Effector memory CD4-positive, alpha-beta T cell (primary cell): Measurements from ENCODE around the gene TNS3.

Source experiments
- DNase-seq, 3 donors: peaks; one replicate each; pipeline ENCODE4 v3.0.0-alpha.2; 2020
- H3K27ac ChIP-seq: 2 replicates; pipeline ENCODE4 v1.7.0; 2013; ENCODE audit warnings: mild to moderate bottlenecking, low read length, moderate library complexity; ENCODE audit not compliant: insufficient read depth, poor library complexity, severe bottlenecking
- H3K27me3 ChIP-seq: replicated peaks from 2 replicates; pipeline ENCODE4 v1.7.0; 2013; ENCODE audit warnings: mild to moderate bottlenecking, low read length; ENCODE audit not compliant: insufficient read depth, control insufficient read depth, poor library complexity, severe bottlenecking
- H3K36me3 ChIP-seq: 2 replicates; pipeline ENCODE4 v1.7.0; 2013; ENCODE audit warnings: mild to moderate bottlenecking, low read length, moderate library complexity; ENCODE audit not compliant: control insufficient read depth, insufficient read depth
- H3K4me1 ChIP-seq: 2 replicates; pipeline ENCODE4 v1.7.0; 2013; ENCODE audit warnings: low read length, mild to moderate bottlenecking; ENCODE audit not compliant: control insufficient read depth, insufficient read depth, poor library complexity, severe bottlenecking
- H3K4me3 ChIP-seq: 2 replicates; pipeline ENCODE4 v1.7.0; 2013; ENCODE audit warnings: low read length, low read depth, mild to moderate bottlenecking; ENCODE audit not compliant: insufficient read depth, poor library complexity, severe bottlenecking
- H3K9me3 ChIP-seq: 2 replicates; pipeline ENCODE4 v1.7.0; 2013; ENCODE audit warnings: mild to moderate bottlenecking, low read length, moderate library complexity; ENCODE audit not compliant: control insufficient read depth

Gene TNS3

GRCh38 chr7:47565640-47566250 is 16.2 kb downstream of the TNS3 start:
- Histone ChIP-seq H3K4me3 (no peak overlapping the region), H3K4me1 (no peaks in the 10 kb centered on the region), H3K36me3 (no peaks in the 10 kb centered on the region), H3K27ac (no peak overlapping the region), H3K27me3 (no peaks in the 10 kb centered on the region), H3K9me3 (no peaks in the 10 kb centered on the region)
- DNase-seq = no peak

DNA sequence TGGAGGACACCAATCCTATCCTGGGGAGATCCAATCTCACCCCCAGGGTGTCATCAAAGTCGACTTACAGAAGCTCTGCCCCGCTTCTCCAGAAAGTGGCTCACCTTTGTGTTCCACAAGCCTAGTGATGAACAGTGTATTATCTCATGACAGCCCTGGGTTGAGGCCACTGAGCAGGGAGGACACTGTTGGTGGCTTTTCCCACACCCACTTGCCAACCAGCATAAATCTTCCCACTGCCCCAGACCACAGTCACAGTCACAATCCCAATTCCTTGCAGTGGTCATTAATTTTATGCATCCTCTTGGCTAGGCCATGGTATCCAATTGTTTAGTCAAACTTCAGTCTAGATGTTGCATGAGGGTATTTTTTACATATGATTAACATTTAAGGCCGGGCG is 18.4 kb downstream of the TNS3 start:
- no peaks in the 10 kb centered on the region for H3K9me3 ChIP-seq
- H3K27me3 ChIP-seq = no peaks in the 10 kb centered on the region
- DNase-seq = no peak
- no peaks in the 10 kb centered on the region for H3K36me3 ChIP-seq
- no peaks in the 10 kb centered on the region for H3K4me1 ChIP-seq
- H3K4me3 ChIP-seq = no peak overlapping the region
- no peak overlapping the region for H3K27ac ChIP-seq

GRCh38 chr7:47561715-47562446 is 20.0 kb downstream of the TNS3 start:
- H3K4me1 ChIP-seq = no peaks in the 10 kb centered on the region

DNA sequence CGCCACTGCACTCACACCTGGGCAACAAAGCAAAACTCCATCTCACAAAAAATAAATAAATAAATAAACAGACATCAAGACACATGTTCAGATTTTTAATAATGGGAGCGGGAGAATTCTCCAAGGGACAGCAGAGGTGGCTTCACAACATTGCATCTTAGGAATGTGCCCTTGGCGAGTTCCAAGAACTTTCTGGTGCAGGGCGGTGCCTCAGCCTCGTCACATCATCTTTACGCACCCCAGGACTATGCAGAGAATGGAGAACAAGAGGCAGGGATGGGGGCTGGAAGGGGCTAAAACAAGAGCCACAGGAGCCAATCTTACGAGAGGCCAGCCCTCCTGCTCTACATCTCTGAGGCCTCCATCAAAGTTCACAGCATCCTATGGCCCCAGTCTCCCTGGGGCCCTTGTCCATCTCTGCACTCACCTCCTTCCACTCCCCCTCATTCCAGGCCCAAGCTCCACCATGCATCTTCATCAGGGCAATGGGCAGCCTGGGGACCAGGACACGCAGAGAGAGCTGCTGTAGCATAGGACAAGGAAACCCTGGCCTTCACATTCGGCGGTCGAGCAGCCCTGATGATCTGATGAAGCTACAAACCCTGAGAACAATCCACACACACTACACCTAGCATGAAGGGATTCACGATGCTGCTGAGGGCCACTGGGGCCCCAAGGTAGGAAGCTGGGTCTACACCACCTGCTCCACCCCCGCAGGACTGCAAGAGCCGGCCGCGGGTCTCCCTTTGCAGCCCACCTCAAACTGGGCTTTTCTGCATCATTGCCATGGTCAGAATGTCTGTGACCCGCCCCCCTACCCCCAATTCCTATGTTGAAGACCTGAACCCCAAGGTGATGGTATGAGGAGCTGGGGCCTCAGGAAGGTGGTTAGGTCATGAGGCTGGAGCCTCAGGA is 22.3 kb downstream of the TNS3 start:
- no peak overlapping the region for H3K4me3 ChIP-seq
- H3K27me3 ChIP-seq = no peaks in the 10 kb centered on the region
- no peaks in the 10 kb centered on the region for H3K36me3 ChIP-seq
- H3K4me1 ChIP-seq = no peaks in the 10 kb centered on the region
- DNase-seq = no peak
- H3K9me3 ChIP-seq = no peaks in the 10 kb centered on the region
- no peak overlapping the region for H3K27ac ChIP-seq

More at GRCh38 chr7:47561715-47562446, 20.0 kb downstream of the TNS3 start:
- no peak for DNase-seq
- Histone ChIP-seq H3K36me3 (no peaks in the 10 kb centered on the region), H3K27me3 (no peaks in the 10 kb centered on the region), H3K4me3 (no peak overlapping the region), H3K27ac (no peak overlapping the region), H3K9me3 (no peaks in the 10 kb centered on the region)

DNA sequence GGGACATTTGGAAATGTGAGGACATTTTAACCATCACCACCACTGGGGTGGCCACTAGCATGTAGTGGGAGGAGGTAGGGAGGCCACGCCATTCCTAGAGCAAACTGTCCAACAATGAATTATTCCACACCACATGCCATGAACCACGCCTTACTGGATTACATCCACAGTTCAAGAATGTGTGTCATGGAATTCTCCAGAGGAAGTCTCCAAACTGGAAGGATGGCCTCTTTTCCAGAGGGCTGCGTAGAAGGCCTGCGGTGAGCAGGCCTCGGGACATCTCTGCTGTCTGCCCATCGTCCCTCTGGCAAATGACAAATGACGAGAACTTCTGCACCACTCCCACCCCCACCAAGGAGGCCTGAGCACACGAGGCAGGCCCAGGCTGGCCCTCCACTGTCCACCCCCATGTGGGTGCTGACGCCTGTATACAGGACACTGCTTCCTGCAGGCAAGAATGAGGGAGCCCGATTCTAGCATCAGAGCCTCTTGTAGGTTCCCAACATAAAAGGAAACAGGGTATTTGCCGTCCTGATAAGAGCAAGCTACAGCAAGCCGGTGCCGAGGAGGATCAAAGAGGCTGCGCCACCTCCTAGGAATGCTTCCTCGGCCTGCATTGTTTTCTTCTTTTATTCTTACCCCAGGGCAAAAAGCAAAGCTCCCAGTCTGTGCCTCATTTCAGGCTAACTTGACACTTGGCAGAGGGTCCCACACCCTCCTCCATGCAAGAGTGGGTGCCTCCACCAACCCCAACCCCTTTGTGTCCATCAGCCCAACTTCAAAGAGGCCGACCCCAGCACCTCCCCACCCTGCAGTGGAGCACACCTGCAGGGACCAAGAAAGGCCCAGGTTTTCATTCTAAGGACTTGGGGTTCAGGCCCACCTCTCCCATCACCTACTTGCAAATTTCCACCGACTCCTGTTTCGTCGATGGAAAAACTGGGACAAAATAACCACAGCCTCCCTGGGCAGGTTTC is 23.9 kb downstream of the TNS3 start:
- no peaks in the 10 kb centered on the region for H3K27me3 ChIP-seq
- no peaks in the 10 kb centered on the region for H3K9me3 ChIP-seq
- H3K4me1 ChIP-seq = no peaks in the 10 kb centered on the region
- no peak overlapping the region for H3K4me3 ChIP-seq
- no peaks in the 10 kb centered on the region for H3K36me3 ChIP-seq
- no peak overlapping the region for H3K27ac ChIP-seq
- DNase-seq = no peak

DNA sequence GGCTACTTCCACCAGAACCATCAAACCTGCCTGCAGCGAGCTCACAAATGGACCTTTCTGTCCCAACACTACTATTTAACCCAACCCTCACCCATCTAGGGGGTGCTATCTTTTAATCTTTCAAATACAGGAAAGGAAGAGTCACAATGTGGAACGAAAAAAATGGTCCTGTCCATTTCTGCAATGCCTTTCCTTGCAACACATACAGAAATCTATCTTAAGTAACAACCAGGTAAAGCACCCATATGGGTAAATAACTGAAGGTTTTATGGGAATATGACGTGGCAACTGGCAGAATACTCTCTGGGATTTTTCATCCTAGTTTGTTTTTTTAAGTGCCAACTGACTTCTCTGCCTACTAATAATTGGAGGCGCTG is 24.6 kb downstream of the TNS3 start:
- Histone ChIP-seq H3K36me3 (no peaks in the 10 kb centered on the region), H3K27ac (no peak overlapping the region), H3K4me1 (no peaks in the 10 kb centered on the region), H3K4me3 (no peak overlapping the region), H3K27me3 (no peaks in the 10 kb centered on the region), H3K9me3 (no peaks in the 10 kb centered on the region)
- DNase-seq = no peak

GRCh38 chr7:47556511-47557180 is 25.3 kb downstream of the TNS3 start:
- H3K36me3 ChIP-seq = no peaks in the 10 kb centered on the region
- no peaks in the 10 kb centered on the region for H3K27me3 ChIP-seq
- no peaks in the 10 kb centered on the region for H3K9me3 ChIP-seq
- no peak overlapping the region for H3K27ac ChIP-seq
- no peak for DNase-seq
- H3K4me3 ChIP-seq = no peak overlapping the region
- no peaks in the 10 kb centered on the region for H3K4me1 ChIP-seq

DNA sequence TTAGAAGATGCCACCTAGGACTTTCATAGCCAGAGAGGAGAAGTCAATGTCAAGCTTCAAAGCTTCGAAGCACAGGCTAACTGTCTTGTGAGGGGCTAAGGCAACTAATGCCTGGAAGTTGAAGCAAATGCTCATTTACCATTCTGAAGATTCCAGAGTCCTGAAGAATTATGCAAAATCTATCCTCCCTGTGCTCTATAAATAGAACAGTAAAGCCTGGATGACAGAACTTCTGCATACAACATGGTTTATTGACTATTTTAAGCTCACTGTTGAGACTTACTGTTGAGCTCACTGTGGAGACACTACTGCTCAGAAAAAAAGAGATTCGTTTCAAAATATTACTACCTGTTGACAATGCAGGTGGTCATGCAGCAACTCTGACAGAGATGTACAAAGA is 28.6 kb downstream of the TNS3 start:
- Histone ChIP-seq H3K4me1 (no peaks in the 10 kb centered on the region), H3K4me3 (no peak overlapping the region), H3K27me3 (no peaks in the 10 kb centered on the region), H3K9me3 (no peaks in the 10 kb centered on the region), H3K27ac (no peak overlapping the region), H3K36me3 (no peaks in the 10 kb centered on the region)
- DNase-seq = no peak

- H3K27me3 ChIP-seq = no peaks in the 10 kb centered on the region
- DNase-seq = no peak
- no peaks in the 10 kb centered on the region for H3K36me3 ChIP-seq
- H3K4me3 ChIP-seq = no peak overlapping the region
- H3K27ac ChIP-seq = no peak overlapping the region
- H3K4me1 ChIP-seq = no peaks in the 10 kb centered on the region
- H3K9me3 ChIP-seq = no peaks in the 10 kb centered on the region
Measured at GRCh38 chr7:47552621-47553020, 29.3 kb downstream of the TNS3 start.
